ENCODE results near the gene MPC1.

The MPC1 gene

GRCh38 chr6:166370489-166370888, 12.3 kb downstream of the MPC1 start:
- no peaks in the 10 kb centered on the region for H3F3A ChIP-seq (ENCODE audit: insufficient read depth, low read length)
- no peak for TF ChIP-seq CTCF (IDR thresholded peaks at IDR 0.05; ENCODE audit: low read length)
- TF ChIP-seq EZH2 (IDR thresholded peaks at IDR 0.05; ENCODE audit: borderline replicate concordance, low read length) = no peak
- H3K9me2 ChIP-seq (ENCODE audit: low read depth, low read length) = no peaks in the 10 kb centered on the region
- H4K20me1 ChIP-seq (ENCODE audit: insufficient read depth, low read length) = no peaks in the 10 kb centered on the region
- no peaks in the 10 kb centered on the region for H3K79me2 ChIP-seq (ENCODE audit: insufficient read depth, low read length)
- H3K4me1 ChIP-seq (ENCODE audit: insufficient read depth, low read length, severe bottlenecking) = no peaks in the 10 kb centered on the region
- H3K9me3 ChIP-seq (ENCODE audit: low read length) = no peaks in the 10 kb centered on the region; the same call in 1 of the 2 replicates
- H3K27ac ChIP-seq (ENCODE audit: low read depth, low read length, poor library complexity, severe bottlenecking) = no peak overlapping the region
- H3K4me3 ChIP-seq (ENCODE audit: low read depth, low read length, poor library complexity, severe bottlenecking) = no peak overlapping the region
- H3K4me2 ChIP-seq (ENCODE audit: low read length) = no peak overlapping the region
- H3K9ac ChIP-seq (ENCODE audit: low read length) = no peak overlapping the region
- no peak overlapping the region for H2AFZ ChIP-seq (ENCODE audit: low read length)
- no peaks in the 10 kb centered on the region for H3K36me3 ChIP-seq (ENCODE audit: insufficient read depth, low read length)
- H3K27me3 ChIP-seq (ENCODE audit: insufficient read depth, low read length) = no peaks in the 10 kb centered on the region

- no peak overlapping the region for H3K9ac ChIP-seq (ENCODE audit: low read length)
- no peak overlapping the region for H2AFZ ChIP-seq (ENCODE audit: low read length)
- H3K4me2 ChIP-seq (ENCODE audit: low read length) = no peak overlapping the region
- H3K27ac ChIP-seq (ENCODE audit: low read depth, low read length, poor library complexity, severe bottlenecking) = no peak overlapping the region
- no peaks in the 10 kb centered on the region for H3K79me2 ChIP-seq (ENCODE audit: insufficient read depth, low read length)
- H3K27me3 ChIP-seq (ENCODE audit: insufficient read depth, low read length) = no peaks in the 10 kb centered on the region
- no peaks in the 10 kb centered on the region; the same call in 1 of the 2 replicates for H3K9me3 ChIP-seq (ENCODE audit: low read length)
- no peaks in the 10 kb centered on the region for H4K20me1 ChIP-seq (ENCODE audit: insufficient read depth, low read length)
- no peaks in the 10 kb centered on the region for H3F3A ChIP-seq (ENCODE audit: insufficient read depth, low read length)
- no peaks in the 10 kb centered on the region for H3K36me3 ChIP-seq (ENCODE audit: insufficient read depth, low read length)
- no peak for TF ChIP-seq EZH2 (IDR thresholded peaks at IDR 0.05; ENCODE audit: borderline replicate concordance, low read length)
- TF ChIP-seq CTCF (IDR thresholded peaks at IDR 0.05; ENCODE audit: low read length) = no peak
- no peak overlapping the region for H3K4me3 ChIP-seq (ENCODE audit: low read depth, low read length, poor library complexity, severe bottlenecking)
- H3K4me1 ChIP-seq (ENCODE audit: insufficient read depth, low read length, severe bottlenecking) = no peaks in the 10 kb centered on the region
- H3K9me2 ChIP-seq (ENCODE audit: low read depth, low read length) = no peaks in the 10 kb centered on the region
These were observed 13.0 kb downstream of the MPC1 start for GRCh38 chr6:166369782-166370181.

DNA sequence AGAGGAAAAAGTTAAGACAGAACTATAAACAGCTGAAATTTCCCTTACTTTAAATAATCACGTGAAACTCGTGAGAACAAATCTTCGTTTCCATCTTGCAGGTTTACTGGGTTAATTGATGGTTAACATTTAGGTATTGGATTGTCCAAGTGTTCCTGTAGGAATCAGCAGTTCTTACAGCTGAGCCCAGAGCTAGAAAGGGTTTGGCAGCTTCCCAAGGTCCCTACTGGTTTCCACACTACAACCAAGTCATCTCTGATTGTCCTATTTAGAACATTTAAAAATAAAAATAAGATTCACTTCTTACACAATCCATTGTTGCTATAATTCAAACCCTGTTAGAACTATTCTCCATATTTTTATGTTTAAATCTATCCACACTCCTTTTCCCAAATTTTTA, 15.8 kb downstream of the MPC1 start:
- Histone ChIP-seq H3K9ac (ENCODE audit: low read length) (no peak overlapping the region), H3K4me1 (ENCODE audit: insufficient read depth, low read length, severe bottlenecking) (no peaks in the 10 kb centered on the region), H3K9me2 (ENCODE audit: low read depth, low read length) (no peaks in the 10 kb centered on the region), H3K27ac (ENCODE audit: low read depth, low read length, poor library complexity, severe bottlenecking) (no peak overlapping the region), H4K20me1 (ENCODE audit: insufficient read depth, low read length) (no peaks in the 10 kb centered on the region), H3K4me3 (ENCODE audit: low read depth, low read length, poor library complexity, severe bottlenecking) (no peak overlapping the region), H3K79me2 (ENCODE audit: insufficient read depth, low read length) (no peaks in the 10 kb centered on the region), H2AFZ (ENCODE audit: low read length) (no peak overlapping the region), H3K36me3 (ENCODE audit: insufficient read depth, low read length) (0 out of 2 replicates have a peak, but pooled peaks cover 3% of the 10 kb centered on the region), H3K9me3 (ENCODE audit: low read length) (no peaks in the 10 kb centered on the region), H3K27me3 (ENCODE audit: insufficient read depth, low read length) (no peaks in the 10 kb centered on the region), H3K4me2 (ENCODE audit: low read length) (no peak overlapping the region), H3F3A (ENCODE audit: insufficient read depth, low read length) (no peaks in the 10 kb centered on the region)
- TF ChIP-seq EZH2 (IDR thresholded peaks at IDR 0.05; ENCODE audit: borderline replicate concordance, low read length) = no peak

GRCh38 chr6:166365806-166366205, 16.9 kb downstream of the MPC1 start:
- no peaks in the 10 kb centered on the region for H3K9me2 ChIP-seq (ENCODE audit: low read depth, low read length)
- no peaks in the 10 kb centered on the region for H3K79me2 ChIP-seq (ENCODE audit: insufficient read depth, low read length)
- H3F3A ChIP-seq (ENCODE audit: insufficient read depth, low read length) = no peaks in the 10 kb centered on the region
- no peaks in the 10 kb centered on the region for H3K9me3 ChIP-seq (ENCODE audit: low read length)
- no peaks in the 10 kb centered on the region for H4K20me1 ChIP-seq (ENCODE audit: insufficient read depth, low read length)
- no peak overlapping the region for H3K9ac ChIP-seq (ENCODE audit: low read length)
- TF ChIP-seq EZH2 (IDR thresholded peaks at IDR 0.05; ENCODE audit: borderline replicate concordance, low read length) (no peak), CTCF (IDR thresholded peaks at IDR 0.05; ENCODE audit: low read length) (no peak)
- no peak overlapping the region for H3K4me2 ChIP-seq (ENCODE audit: low read length)
- no peaks in the 10 kb centered on the region for H3K4me1 ChIP-seq (ENCODE audit: insufficient read depth, low read length, severe bottlenecking)
- H3K36me3 ChIP-seq (ENCODE audit: insufficient read depth, low read length) = 0 out of 2 replicates have a peak, but pooled peaks cover 3% of the 10 kb centered on the region
- H3K27ac ChIP-seq (ENCODE audit: low read depth, low read length, poor library complexity, severe bottlenecking) = no peak overlapping the region
- H3K27me3 ChIP-seq (ENCODE audit: insufficient read depth, low read length) = no peaks in the 10 kb centered on the region
- H3K4me3 ChIP-seq (ENCODE audit: low read depth, low read length, poor library complexity, severe bottlenecking) = no peak overlapping the region
- H2AFZ ChIP-seq (ENCODE audit: low read length) = no peak overlapping the region

Measured in OCI-LY1 (cell line).